VCaP (cell line): ENCODE data around the gene LBHD2.

Experiments
- H3K27ac ChIP-seq: fragments of 450-650 bp; 2 replicates; pipeline ENCODE4 v1.5.1; 2017
- CTCF ChIP-seq: fragments of 450-650 bp; conservative IDR thresholded peaks from 2 replicates; pipeline ENCODE4 v1.5.1; 2017; ENCODE audit warnings: mild to moderate bottlenecking, moderate library complexity

LBHD2 gene

GRCh38 chr14:103121121-103121845 lies 37.3 kb downstream of the LBHD2 start:
- TF ChIP-seq CTCF: no peak
- H3K27ac ChIP-seq: no peak overlapping the region

GRCh38 chr14:103121846-103122584 lies 38.0 kb downstream of the LBHD2 start:
- peak overlapping the region; percentile 84; the same call in 1 of the 2 replicates for H3K27ac ChIP-seq
- TF ChIP-seq CTCF: no peak

- no peak for TF ChIP-seq CTCF
- H3K27ac ChIP-seq: peak overlapping the region; percentile 84; the same call in 1 of the 2 replicates
Measured at GRCh38 chr14:103122585-103122946, 38.6 kb downstream of the LBHD2 start.

GRCh38 chr14:103122947-103123633 lies 39.1 kb downstream of the LBHD2 start, which contains the start of gene TNFAIP2:
Gene TNFAIP2 (plus strand): TSS chr14:103123461. CDS start chr14:103126458, 2,997 bp downstream.
- no peak for TF ChIP-seq CTCF
- peak within 1 kb of the TSS; percentile 84 for H3K27ac ChIP-seq

GRCh38 chr14:103123634-103124500 lies 39.9 kb downstream of the LBHD2 start:
- H3K27ac ChIP-seq: peak overlapping the region; percentile 84
- peak; percentile 70 for TF ChIP-seq CTCF

GRCh38 chr14:103124501-103125001 lies 40.5 kb downstream of the LBHD2 start:
- peak overlapping the region; percentile 84; the same call in 1 of the 2 replicates for H3K27ac ChIP-seq
- TF ChIP-seq CTCF: no peak
